Right ventricle myocardium inferior (tissue), 1 donor: ENCODE measurements around the gene DMBT1. TPM values are rescaled to one million over a fixed set of nuclear protein-coding genes. Genes with fewer than 3 reads are reported as not detected.

ENCODE experiments used
- ATAC-seq: fragments of 200-7000 bp; cut with Tn5 transposase; one replicate; pipeline ENCODE4 v1.9.1; 2020; ENCODE audit warnings: mild to moderate bottlenecking, moderate library complexity
- DNase-seq: peaks from one replicate; pipeline ENCODE4 v3.0.0; 2021; ENCODE audit errors: missing footprints
- intact Hi-C: fragments of 100-400 bp; cut with DNase I; formaldehyde crosslinking; loops from one replicate; pipeline ENCODE4 v1.11.0; 2022
- total RNA-seq: library from RNA; stranded (reverse); fragmentation: NEBNext Ultra II Directional; extraction: Animal tissue kit (Norgen Biotek cat#: 25700); gene quantifications from one replicate; pipeline ENCODE4 v1.2.1, GENCODE V29; 2021
- donor health status: DM: no; HTN: yes; CAD: no; lungs with severe emphysema.

Gene DMBT1
- total RNA-seq, 1 donor from 2014 or later = not detected

GRCh38 chr10:122544493-122544892 is 16.1 kb upstream of the DMBT1 start:
- intact Hi-C loops = no loop called here
- no peak for ATAC-seq
- no peak for DNase-seq

- intact Hi-C loops = no loop called here
- DNase-seq (no peak), ATAC-seq (no peak)
These were observed 14.3 kb upstream of the DMBT1 start for GRCh38 chr10:122546242-122546641.

DNA sequence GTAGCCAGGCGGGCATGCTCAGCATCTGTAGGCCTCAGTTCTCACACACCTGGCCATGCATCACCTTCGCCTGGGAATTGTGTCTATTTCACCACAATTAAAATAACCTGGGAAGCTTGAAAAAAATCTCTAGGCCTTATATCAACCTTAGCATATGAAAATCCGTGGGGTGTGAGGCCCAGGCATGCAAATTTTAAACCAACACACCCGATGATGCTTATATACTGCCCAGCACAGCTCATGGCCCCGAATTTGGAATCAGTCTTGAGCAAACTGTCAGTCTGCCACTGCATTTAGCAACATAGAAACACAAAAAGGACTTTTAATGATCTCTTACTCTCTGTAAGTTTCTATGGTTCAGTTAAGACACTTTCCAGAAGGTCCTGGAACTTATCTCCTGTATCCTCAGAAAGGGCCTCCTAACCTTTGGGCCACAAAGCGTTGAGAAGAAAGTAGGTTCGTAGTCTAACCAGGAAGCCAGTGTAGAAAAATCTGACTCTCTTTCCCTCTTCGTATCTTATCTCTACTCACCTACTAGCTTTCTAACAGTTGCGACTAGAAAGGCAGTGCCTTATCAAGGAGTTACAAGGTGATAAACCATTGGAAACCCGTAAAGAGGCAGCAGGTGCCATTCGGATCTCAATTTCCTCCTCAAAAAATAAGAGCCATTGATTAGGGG is 12.0 kb upstream of the DMBT1 start:
- intact Hi-C loops = no loop called here
- no peak for ATAC-seq
- DNase-seq = no peak

DNA sequence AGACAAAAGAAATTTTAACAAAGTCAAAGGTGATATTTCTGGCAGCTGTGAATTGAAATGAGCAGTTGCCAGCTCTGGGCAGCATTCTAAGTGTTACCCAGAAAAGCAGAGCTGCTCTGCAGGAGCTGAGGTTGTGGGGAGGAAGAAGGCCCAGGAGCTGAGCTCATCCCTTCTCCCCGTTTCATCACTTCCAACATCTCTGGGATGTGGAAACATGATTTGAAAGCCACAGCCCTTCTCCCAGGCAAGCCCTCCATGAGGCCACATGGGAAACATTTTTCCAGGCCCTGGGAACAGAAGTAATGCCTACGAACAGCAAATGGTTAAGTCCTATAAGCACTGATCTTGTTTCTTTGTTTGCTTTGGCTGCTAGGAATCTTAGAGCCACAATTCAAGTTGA is 10.9 kb upstream of the DMBT1 start:
- intact Hi-C loops = no loop called here
- no peak for ATAC-seq
- DNase-seq = no peak

DNA sequence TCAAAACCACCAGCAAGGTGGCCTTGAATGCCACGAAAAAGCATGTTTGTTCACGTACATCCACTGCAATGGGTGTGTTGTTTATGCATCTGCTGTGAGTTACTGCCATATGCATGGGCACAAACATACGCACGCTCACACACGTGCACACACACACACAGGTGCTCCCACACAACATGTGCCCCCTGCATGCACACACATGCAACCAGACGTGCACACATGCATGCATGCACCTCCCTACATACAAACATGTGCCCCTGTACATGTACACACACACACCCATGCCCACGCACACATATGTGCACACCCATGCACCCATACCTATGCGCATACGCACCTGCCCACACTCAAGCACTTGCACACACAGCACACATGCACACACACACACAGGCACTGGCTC is 10.1 kb upstream of the DMBT1 start:
- intact Hi-C loops = no loop called here
- no peak for DNase-seq
- peak; percentile 34 for ATAC-seq

GRCh38 chr10:122550983-122551382 is 9.6 kb upstream of the DMBT1 start:
- intact Hi-C loops = no loop called here
- peak; percentile 73 for ATAC-seq
- no peak for DNase-seq

GRCh38 chr10:122551450-122551849 is 9.1 kb upstream of the DMBT1 start:
- intact Hi-C loops = no loop called here
- ATAC-seq (peak; percentile 64), DNase-seq (no peak)

- intact Hi-C loops = no loop called here
- no peak for DNase-seq
- no peak for ATAC-seq
These were observed 7.2 kb upstream of the DMBT1 start for GRCh38 chr10:122553341-122553740.

DNA sequence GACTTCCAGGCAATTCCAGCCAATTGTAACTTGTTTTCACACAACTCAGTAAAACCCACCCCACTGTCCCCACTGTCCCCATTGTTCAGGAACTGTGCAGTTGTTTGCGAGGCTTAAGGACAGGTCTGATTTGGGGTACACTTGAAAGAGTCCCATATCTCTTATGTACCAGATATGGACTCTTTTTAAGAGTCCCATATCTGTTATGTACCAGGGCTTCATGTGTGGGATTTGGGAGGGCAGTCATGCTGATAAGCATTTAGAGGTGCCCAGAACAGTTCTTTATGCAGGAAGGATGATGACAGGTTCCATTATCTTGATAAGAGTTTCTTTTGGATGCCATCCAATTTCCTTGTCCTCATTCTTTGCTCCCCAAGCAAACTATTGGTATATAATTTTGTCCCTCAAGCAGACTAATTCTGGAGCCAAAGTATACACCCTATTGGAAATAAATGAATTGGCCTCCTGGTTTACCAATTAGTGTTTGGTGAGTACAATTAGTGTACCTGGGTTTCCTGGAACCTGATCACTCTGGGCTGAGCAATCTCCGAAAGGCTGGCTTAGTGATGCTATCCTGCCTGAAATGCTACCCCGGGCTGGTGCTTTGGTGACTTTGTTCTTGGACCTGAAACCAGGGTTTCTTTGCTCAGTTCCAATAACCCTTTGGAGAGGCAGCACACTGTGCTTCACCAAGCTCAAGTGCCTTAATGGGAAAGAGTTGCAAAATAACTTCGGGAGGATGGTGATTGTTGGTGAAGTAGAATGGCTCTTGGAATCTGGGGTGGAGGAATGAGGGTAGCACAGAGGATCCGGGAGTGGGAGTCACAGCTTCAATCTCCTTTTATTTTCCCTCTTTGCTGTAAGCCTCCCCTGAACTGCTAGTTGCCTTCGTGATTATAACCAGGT is 6.2 kb upstream of the DMBT1 start:
- ATAC-seq (no peak), DNase-seq (no peak)
- intact Hi-C loops = no loop called here

- intact Hi-C loops = no loop called here
- ATAC-seq (no peak), DNase-seq (no peak)
These were observed 5.1 kb upstream of the DMBT1 start for GRCh38 chr10:122555442-122555841.

DNA sequence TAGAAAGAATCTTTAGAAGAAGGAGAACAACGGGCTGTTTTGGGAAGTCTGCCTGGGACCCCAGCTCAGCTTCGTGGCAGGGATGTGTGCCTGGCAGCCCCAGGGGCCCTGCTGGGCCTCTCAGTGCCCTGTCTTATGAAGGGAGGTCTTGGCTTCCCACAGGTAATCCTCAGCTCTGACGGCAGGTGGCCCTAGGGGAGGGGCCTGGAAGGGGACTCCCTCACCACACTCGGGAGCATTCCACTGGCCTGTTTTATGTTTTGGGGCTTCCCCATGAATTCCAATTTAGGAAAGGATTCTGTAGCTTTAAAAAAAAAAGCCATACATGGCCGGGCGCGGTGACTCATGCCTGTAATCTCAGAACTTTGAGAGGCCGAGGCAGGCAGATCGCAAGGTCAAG is 3.0 kb upstream of the DMBT1 start:
- intact Hi-C loops = no loop called here
- no peak for ATAC-seq
- no peak for DNase-seq

GRCh38 chr10:122558452-122558851 is 2.1 kb upstream of the DMBT1 start:
- intact Hi-C loops = no loop called here
- no peak for DNase-seq
- ATAC-seq = no peak

GRCh38 chr10:122559228-122559627 is 1.3 kb upstream of the DMBT1 start:
- ATAC-seq (no peak), DNase-seq (no peak)
- intact Hi-C loops = no loop called here

GRCh38 chr10:122561212-122561611 is 658 bp downstream of the DMBT1 start:
- DNase-seq (no peak), ATAC-seq (no peak)
- intact Hi-C loops = no loop called here

DNA sequence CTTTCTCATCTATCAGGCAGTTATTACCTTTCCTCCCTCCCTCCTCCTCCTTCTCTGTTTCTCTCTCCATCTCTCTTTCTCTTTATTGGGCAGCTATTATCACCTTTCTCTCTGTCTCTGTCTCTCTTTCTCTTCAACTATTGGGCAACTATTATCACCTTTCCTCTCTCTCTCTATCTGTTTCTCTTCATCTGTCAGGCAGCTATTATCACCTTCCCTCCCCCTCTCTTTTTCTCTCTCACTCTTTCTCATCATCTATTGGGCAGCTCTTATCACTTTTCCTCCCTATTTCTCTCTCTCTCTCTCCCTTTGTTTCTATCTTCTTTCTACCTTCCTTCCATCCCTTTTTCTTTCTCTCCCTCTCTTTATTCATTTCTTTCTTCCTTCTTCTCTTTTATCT is 1.2 kb downstream of the DMBT1 start:
- intact Hi-C loops = no loop called here
- no peak for DNase-seq
- ATAC-seq = no peak

- ATAC-seq (no peak), DNase-seq (no peak)
- intact Hi-C loops = loop anchor here (1.0 to 5.0 kb wide), 5 partner anchors 103 to 288 kb away; partner anchors contain the start of gene HTRA1
These were observed 4.4 kb downstream of the DMBT1 start for GRCh38 chr10:122564980-122565379.

DNA sequence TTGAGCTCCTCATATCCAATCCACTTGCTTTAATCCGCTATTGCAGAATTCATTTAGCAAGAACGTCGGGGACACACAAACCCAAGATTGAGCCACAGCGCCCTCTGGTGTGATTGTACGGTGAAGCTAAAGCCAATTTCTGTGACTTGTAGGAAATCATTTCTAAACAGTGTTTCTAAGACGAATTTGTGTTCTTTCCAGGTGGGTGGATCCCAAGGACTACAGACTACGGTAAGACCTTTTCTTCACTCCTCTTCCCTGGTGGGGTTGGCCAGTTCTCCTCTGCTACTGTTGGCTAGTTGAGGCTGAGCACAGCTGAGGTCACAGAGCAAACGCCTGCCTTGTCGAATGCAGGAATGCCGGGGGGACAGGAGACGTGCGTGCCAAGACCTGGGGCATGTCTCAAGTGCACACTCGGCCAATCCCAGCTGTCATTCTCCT is 5.2 kb downstream of the DMBT1 start:
- intact Hi-C loops = loop anchor here (1.0 to 5.0 kb wide), 6 partner anchors 103 to 288 kb away; partner anchors contain the start of gene HTRA1
- peak; percentile 67 for ATAC-seq

DNA sequence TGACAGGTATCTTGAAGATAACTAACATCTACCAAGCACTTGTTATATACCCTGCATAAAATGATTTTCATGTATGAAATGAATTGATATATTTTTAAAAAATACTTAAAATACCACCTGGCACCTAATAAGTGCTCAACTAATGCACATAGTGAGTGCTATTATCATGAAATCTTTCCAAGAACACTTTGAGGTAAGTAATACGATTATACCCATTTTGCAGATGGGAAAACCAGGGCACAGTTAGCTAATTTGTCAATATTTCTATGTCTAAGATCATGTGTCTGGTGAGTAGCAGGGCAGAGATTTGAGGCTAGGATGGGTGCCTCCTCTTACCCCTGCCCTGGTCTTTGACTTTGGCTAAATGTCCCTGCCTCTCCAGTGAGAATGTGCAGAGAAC is 6.1 kb downstream of the DMBT1 start:
- no peak for ATAC-seq
- intact Hi-C loops = loop anchor here (2.0 to 5.0 kb wide), 5 partner anchors 104 to 289 kb away; partner anchors contain the start of gene HTRA1
- no peak for DNase-seq

More for the DNA sequence above, 5.2 kb downstream of the DMBT1 start:
- DNase-seq = peak; percentile 85

DNA sequence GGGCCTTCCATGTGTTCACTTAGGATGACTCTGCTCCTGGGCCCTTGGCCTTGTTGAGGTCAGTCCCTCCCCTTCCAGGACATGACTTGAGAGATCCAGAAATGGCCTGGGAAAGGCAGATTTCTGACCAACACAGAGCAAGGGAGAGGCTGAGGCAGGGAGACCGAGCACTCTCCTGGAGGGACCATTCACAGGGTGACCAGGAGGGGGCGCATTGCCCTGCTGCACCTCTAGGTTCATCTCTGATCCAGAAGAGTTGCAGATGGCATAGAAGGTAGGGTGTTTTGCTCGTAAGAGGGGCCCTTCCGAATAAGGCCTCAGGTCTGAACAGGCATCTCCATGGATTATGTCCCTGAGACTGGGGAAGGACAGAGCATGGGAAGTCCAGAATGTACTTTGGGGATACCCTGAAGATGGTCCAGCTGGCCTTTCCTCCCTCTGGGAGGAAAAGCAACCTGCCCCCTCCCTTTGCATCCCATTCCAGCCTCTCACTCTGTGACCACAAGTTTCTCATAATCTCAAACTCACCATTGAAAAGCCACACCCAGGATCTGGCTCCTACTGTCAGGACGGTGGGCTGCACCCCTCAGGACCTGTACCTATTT is 6.6 kb downstream of the DMBT1 start:
- ATAC-seq (peak; percentile 62), DNase-seq (no peak)
- intact Hi-C loops = loop anchor here (2.0 to 5.0 kb wide), 5 partner anchors 105 to 290 kb away; partner anchors contain the start of gene HTRA1
